Measurements from ENCODE around the gene CRTC3. TPM values are rescaled to one million over a fixed set of nuclear protein-coding genes. Genes with fewer than 3 reads are reported as not detected.

The CRTC3 gene
- total RNA-seq, 1 experiment from 2014 or later, result 3.9 TPM

DNA sequence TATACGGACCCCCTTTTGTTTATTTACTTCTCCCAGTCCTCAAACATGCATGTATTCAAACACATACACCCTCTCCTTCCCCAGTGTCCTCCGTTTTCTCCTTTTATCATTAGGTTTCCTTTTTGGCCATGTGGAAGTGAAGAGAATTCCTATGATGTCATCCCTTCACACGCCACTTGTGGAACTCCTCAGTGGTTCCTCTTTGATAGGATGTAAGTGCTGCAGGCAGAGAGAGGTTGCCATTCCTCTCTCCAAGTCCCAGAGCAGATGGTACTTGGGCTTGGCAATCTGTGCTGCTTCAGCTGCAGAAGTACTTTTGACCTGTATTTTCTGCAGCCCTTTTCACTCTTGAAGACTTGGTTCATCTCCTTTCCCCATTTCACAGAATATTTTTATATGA is 32.9 kb upstream of the CRTC3 start:
- H2BK120ac ChIP-seq (ENCODE audit: low read depth, low read length, poor library complexity, severe bottlenecking), result no peak overlapping the region
- H4K8ac ChIP-seq (replicated peaks; ENCODE audit: insufficient read length, low read depth, low read length), result no peak overlapping the region
- no peak overlapping the region for H3K4ac ChIP-seq (ENCODE audit: low read depth, low read length)
- TF ChIP-seq, protein P1, sequence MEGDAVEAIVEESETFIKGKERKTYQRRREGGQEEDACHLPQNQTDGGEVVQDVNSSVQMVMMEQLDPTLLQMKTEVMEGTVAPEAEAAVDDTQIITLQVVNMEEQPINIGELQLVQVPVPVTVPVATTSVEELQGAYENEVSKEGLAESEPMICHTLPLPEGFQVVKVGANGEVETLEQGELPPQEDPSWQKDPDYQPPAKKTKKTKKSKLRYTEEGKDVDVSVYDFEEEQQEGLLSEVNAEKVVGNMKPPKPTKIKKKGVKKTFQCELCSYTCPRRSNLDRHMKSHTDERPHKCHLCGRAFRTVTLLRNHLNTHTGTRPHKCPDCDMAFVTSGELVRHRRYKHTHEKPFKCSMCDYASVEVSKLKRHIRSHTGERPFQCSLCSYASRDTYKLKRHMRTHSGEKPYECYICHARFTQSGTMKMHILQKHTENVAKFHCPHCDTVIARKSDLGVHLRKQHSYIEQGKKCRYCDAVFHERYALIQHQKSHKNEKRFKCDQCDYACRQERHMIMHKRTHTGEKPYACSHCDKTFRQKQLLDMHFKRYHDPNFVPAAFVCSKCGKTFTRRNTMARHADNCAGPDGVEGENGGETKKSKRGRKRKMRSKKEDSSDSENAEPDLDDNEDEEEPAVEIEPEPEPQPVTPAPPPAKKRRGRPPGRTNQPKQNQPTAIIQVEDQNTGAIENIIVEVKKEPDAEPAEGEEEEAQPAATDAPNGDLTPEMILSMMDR (conservative IDR thresholded peaks at IDR 0.05), result no peak
- no peaks in the 10 kb centered on the region for H3K9me3 ChIP-seq (ENCODE audit: control insufficient read depth, low read depth, low read length)
- H3K4me1 Mint-ChIP-seq, result no peaks in the 10 kb centered on the region
- H3K23me2 ChIP-seq (ENCODE audit: insufficient read length, low read depth, low read length, poor library complexity, severe bottlenecking), result no peaks in the 10 kb centered on the region
- H3K79me1 ChIP-seq (ENCODE audit: insufficient read depth, low read depth, low read length, poor library complexity, severe bottlenecking), result no peaks in the 10 kb centered on the region
- H3T11ph ChIP-seq (ENCODE audit: low read length), result no peak overlapping the region
- no peaks in the 10 kb centered on the region for H3K9me3 Mint-ChIP-seq
- no peaks in the 10 kb centered on the region for H3K79me2 ChIP-seq (ENCODE audit: insufficient read depth, low read length)
- H3K36me3 Mint-ChIP-seq (ENCODE audit: insufficient read depth in 1 of 3, low read depth in 3 of 3), result peaks cover 18 to 64% (median 61%) of the 10 kb centered on the region in 3 experiments
- H2BK5ac ChIP-seq (ENCODE audit: insufficient read length, low read length), result no peak overlapping the region
- H2BK20ac ChIP-seq (ENCODE audit: low read depth, low read length, poor library complexity, severe bottlenecking), result no peak overlapping the region
- no peaks in the 10 kb centered on the region for H3K4me1 ChIP-seq (ENCODE audit: insufficient read depth, low read length)
- WGBS (ENCODE audit: extremely low coverage, insufficient read length, low lambda C conversion rate), result no CpG with 5 or more reads among the region's 3 CpGs
- no peak overlapping the region for H3K18ac ChIP-seq (ENCODE audit: insufficient read length, low read depth, low read length)
- no peak overlapping the region for H3K27ac Mint-ChIP-seq
- H4K91ac ChIP-seq (ENCODE audit: insufficient read length, low read depth, low read length), result no peak overlapping the region
- DNase-seq, result no peak
- H4K5ac ChIP-seq (ENCODE audit: insufficient read length, low read depth, low read length), result no peak overlapping the region
- no peak overlapping the region for H2AK5ac ChIP-seq (ENCODE audit: insufficient read length, low read length)
- H2BK15ac ChIP-seq (ENCODE audit: low read depth, low read length), result no peak overlapping the region
- H3K27me3 Mint-ChIP-seq (ENCODE audit: low read depth), result no peaks in the 10 kb centered on the region
- no peak overlapping the region for H3K56ac ChIP-seq (ENCODE audit: insufficient read length, low read depth, low read length)
- H3K9ac ChIP-seq (ENCODE audit: extremely low read depth, insufficient read length, low read length), result no peak overlapping the region
- H3K4me2 ChIP-seq (ENCODE audit: insufficient read depth, insufficient read length, low read length), result no peak overlapping the region
- H4K20me1 ChIP-seq (ENCODE audit: control insufficient read depth, insufficient read depth, insufficient read length), result no peaks in the 10 kb centered on the region
- no peak overlapping the region for H2AFZ ChIP-seq (ENCODE audit: low read length)
- H3K4me3 Mint-ChIP-seq, result no peak overlapping the region
- no peaks in the 10 kb centered on the region for H3K27me3 ChIP-seq (ENCODE audit: insufficient read depth, low read length)
- H3K14ac ChIP-seq (ENCODE audit: insufficient read depth, low read length), result no peak overlapping the region
- H3K23ac ChIP-seq (ENCODE audit: insufficient read length, low read depth, low read length), result no peak overlapping the region
- no peak overlapping the region for H2BK12ac ChIP-seq (ENCODE audit: insufficient read length, low read depth, low read length)
- no peak overlapping the region for H3K27ac ChIP-seq (ENCODE audit: insufficient read length, low read depth, low read length)
